GM12892 (cell line): Measurements from ENCODE around the gene CAMTA1.

Source experiments
- DNase-seq: peaks from one replicate; pipeline ENCODE4 v3.0.0; 2011; ENCODE audit not compliant: insufficient read length
- FAIRE-seq: peaks from 2 replicates; lab custom pipeline; 2011; peaks lifted over from hg19 to GRCh38; lab: Jason Lieb, UNC
- POLR2A ChIP-seq: IDR thresholded peaks from 2 replicates; pipeline ENCODE4 v1.6.1; 2011; ENCODE audit warnings: low read depth, low read length, control low read depth
- POLR2AphosphoS5 ChIP-seq: IDR thresholded peaks from 2 replicates; pipeline ENCODE4 v1.6.1; 2011; ENCODE audit warnings: low read depth, low read length, control low read depth
- TAF1 ChIP-seq: IDR thresholded peaks from 2 replicates; pipeline ENCODE4 v1.6.1; 2011; ENCODE audit warnings: low read depth, mild to moderate bottlenecking, control low read depth, low read length, borderline replicate concordance

The CAMTA1 gene

DNA sequence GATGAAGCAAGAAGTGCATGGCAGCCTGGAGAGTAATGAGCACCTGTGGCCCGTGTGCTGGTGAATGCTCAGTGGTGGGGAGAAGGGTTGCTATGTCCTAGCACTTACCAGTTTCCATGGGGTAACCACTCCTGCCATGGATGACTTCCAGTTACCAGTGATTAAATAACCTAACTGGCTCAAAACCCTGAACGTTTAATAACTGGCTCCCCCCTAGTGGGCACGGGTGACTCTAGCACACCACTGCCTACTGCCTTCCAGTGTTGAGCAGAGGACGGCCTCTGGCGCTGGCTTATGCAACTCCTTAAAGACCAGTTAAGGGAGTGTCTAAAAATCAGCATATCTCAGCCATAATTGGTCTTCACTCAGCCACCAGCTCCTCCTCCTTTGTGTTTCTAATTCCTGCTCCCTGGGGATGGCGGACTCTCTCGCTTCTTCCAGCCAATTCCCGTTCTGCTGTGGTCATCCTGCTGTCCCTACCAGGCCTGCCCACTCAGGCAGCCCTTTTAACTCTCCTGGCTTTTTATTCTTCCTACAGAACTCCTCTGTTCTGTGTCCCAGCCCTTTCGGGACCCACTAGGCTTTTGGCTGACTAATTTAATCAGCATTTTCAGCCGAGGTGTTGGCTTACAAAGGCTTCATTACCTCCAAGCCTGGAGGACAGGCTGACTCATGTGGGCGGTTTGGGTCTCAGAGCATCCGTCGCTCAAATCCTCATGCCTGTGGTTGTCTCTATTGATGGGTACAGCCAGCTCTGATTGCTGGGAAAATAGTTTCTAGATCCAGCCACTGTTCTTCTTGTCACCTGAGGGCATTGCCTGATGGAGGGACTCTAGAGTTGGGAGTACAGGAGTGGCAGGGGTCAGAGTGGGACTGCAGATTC, 332.4 kb downstream of the CAMTA1 start:
- TF ChIP-seq POLR2AphosphoS5 (no peak), POLR2A (no peak), TAF1 (no peak)
- DNase-seq (no peak), FAIRE-seq (no peak)

GRCh38 chr1:7119156-7119555, 333.9 kb downstream of the CAMTA1 start:
- FAIRE-seq (no peak), DNase-seq (no peak)
- TF ChIP-seq POLR2A (no peak), TAF1 (no peak), POLR2AphosphoS5 (no peak)

GRCh38 chr1:7120863-7121621, 335.8 kb downstream of the CAMTA1 start:
- FAIRE-seq (no peak), DNase-seq (no peak)
- TF ChIP-seq POLR2AphosphoS5 (no peak), TAF1 (no peak)

- DNase-seq (no peak), FAIRE-seq (no peak)
- no peak for TF ChIP-seq TAF1
- TF ChIP-seq POLR2A: no peak
- TF ChIP-seq POLR2AphosphoS5: no peak
Measured at GRCh38 chr1:7121622-7121988, 336.4 kb downstream of the CAMTA1 start.

GRCh38 chr1:7127322-7128075, 342.2 kb downstream of the CAMTA1 start:
- DNase-seq (no peak), FAIRE-seq (no peak)
- no peak for TF ChIP-seq POLR2A
- TF ChIP-seq TAF1: no peak
- no peak for TF ChIP-seq POLR2AphosphoS5

- no peak for TF ChIP-seq TAF1
- no peak for TF ChIP-seq POLR2AphosphoS5
- TF ChIP-seq POLR2A: no peak
- no peak for DNase-seq
- no peak for FAIRE-seq
Measured at GRCh38 chr1:7128293-7128692, 343.0 kb downstream of the CAMTA1 start.

DNA sequence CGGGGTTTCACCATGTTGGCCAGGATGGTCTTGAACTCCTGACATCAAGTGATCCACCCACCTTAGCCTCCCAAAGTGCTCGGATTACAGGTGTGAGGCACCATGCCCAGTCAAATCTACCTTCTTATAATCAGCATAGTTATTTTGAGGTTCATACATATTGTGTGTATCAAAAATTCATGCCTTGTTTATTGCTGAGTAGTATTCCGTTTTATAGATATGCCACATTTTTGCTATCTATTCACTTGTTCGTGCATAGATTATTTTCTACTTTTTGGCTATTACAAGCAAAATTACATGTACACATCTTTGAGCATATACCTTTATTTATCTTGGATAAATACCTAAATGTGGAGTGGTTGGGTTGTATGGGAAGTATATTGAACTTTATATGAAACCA, 344.9 kb downstream of the CAMTA1 start:
- TF ChIP-seq POLR2AphosphoS5 (no peak), TAF1 (no peak), POLR2A (no peak)
- FAIRE-seq (no peak), DNase-seq (no peak)

GRCh38 chr1:7135493-7135892, 350.2 kb downstream of the CAMTA1 start:
- TF ChIP-seq POLR2AphosphoS5 (no peak), POLR2A (no peak), TAF1 (no peak)
- FAIRE-seq (no peak), DNase-seq (no peak)

- DNase-seq (no peak), FAIRE-seq (no peak)
Measured at GRCh38 chr1:7136166-7136953, 351.1 kb downstream of the CAMTA1 start.

GRCh38 chr1:7140251-7140650, 355.0 kb downstream of the CAMTA1 start:
- DNase-seq: no peak
- TF ChIP-seq POLR2AphosphoS5 (no peak), POLR2A (no peak), TAF1 (no peak)
- no peak for FAIRE-seq

More at GRCh38 chr1:7136166-7136953, 351.1 kb downstream of the CAMTA1 start:
- TF ChIP-seq TAF1 (no peak), POLR2AphosphoS5 (no peak), POLR2A (no peak)

- DNase-seq (no peak), FAIRE-seq (no peak)
- TF ChIP-seq POLR2A: no peak
- no peak for TF ChIP-seq POLR2AphosphoS5
- TF ChIP-seq TAF1: no peak
Measured at GRCh38 chr1:7145947-7146346, 360.7 kb downstream of the CAMTA1 start.
